ENCODE results near the gene PIEZO2.

DNA sequence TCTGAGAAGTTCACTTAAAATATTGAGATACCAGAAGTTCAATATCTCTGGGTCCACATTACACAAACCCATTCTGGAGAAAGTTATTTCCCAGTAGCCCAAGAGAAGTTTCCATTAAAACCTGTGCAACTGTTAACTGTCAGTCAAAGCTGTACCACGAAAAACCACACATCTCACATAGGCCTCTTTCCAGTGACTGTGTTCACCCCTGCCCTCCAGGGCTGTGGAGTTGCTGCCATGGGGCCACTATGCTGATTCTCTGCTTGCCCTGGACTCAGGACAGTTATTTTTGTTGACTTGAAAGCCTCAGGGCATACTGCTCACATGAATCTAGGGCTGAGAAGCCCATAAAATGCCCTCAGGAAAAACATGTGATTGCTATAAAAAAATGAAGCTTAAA is 153.8 kb downstream of the PIEZO2 start:
- TF ChIP-seq ZBTB7A (tag by site-specific recombination; IDR thresholded peaks at IDR 0.05; ENCODE audit: low read depth): no peak
- TF ChIP-seq TCF7L2 (IDR thresholded peaks at IDR 0.05; ENCODE audit: borderline replicate concordance, low read depth, low read length): no peak
- TF ChIP-seq, protein P1, sequence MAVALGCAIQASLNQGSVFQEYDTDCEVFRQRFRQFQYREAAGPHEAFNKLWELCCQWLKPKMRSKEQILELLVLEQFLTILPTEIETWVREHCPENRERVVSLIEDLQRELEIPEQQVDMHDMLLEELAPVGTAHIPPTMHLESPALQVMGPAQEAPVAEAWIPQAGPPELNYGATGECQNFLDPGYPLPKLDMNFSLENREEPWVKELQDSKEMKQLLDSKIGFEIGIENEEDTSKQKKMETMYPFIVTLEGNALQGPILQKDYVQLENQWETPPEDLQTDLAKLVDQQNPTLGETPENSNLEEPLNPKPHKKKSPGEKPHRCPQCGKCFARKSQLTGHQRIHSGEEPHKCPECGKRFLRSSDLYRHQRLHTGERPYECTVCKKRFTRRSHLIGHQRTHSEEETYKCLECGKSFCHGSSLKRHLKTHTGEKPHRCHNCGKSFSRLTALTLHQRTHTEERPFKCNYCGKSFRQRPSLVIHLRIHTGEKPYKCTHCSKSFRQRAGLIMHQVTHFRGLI (tag by site-specific recombination; IDR thresholded peaks at IDR 0.05): no peak
- TF ChIP-seq, protein P2, sequence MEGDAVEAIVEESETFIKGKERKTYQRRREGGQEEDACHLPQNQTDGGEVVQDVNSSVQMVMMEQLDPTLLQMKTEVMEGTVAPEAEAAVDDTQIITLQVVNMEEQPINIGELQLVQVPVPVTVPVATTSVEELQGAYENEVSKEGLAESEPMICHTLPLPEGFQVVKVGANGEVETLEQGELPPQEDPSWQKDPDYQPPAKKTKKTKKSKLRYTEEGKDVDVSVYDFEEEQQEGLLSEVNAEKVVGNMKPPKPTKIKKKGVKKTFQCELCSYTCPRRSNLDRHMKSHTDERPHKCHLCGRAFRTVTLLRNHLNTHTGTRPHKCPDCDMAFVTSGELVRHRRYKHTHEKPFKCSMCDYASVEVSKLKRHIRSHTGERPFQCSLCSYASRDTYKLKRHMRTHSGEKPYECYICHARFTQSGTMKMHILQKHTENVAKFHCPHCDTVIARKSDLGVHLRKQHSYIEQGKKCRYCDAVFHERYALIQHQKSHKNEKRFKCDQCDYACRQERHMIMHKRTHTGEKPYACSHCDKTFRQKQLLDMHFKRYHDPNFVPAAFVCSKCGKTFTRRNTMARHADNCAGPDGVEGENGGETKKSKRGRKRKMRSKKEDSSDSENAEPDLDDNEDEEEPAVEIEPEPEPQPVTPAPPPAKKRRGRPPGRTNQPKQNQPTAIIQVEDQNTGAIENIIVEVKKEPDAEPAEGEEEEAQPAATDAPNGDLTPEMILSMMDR (tag by site-specific recombination; IDR thresholded peaks at IDR 0.05): no peak
- no peak for TF ChIP-seq ZNF792 (tag by site-specific recombination; IDR thresholded peaks at IDR 0.05)
- TF ChIP-seq ZNF626 (tag by site-specific recombination; IDR thresholded peaks at IDR 0.05): no peak
